B cell (primary cell): Measurements from ENCODE around the gene TBXAS1. TPM values are rescaled to one million over a fixed set of nuclear protein-coding genes. Genes with fewer than 3 reads are reported as not detected.

ENCODE experiments used
- ATAC-seq: fragments of 200-7000 bp; cut with Tn5 transposase; one replicate; pipeline ENCODE4 v1.10.0; 2021; ENCODE audit warnings: low read depth, mild to moderate bottlenecking, moderate number of reproducible peaks, moderate library complexity
- CTCF ChIA-PET: fragments of 350-600 bp; sonication (Branson Sonifier 250); formaldehyde crosslinking; loops from one replicate; lab custom pipeline; 2021; ENCODE audit warnings: antibody characterized with exemption, inconsistent platforms; lab: Charles Lee
- POLR2A ChIA-PET: fragments of 350-600 bp; sonication (Branson Sonifier 250); formaldehyde crosslinking; loops from one replicate; lab custom pipeline; 2021; ENCODE audit warnings: antibody characterized with exemption; lab: Charles Lee
- DNase-seq: peaks from one replicate; pipeline ENCODE4 v3.0.0; 2013
- H2AFZ ChIP-seq: 2 replicates; pipeline ENCODE4 v1.6.1; 2012; ENCODE audit warnings: mild to moderate bottlenecking, low read depth, low read length; ENCODE audit not compliant: insufficient read depth, poor library complexity, severe bottlenecking
- H3K27ac ChIP-seq, 2 donors: 1 replicate in 1 of 2; 2 replicates in 1 of 2; pipeline ENCODE4 v1.5.1; 2012 to 2013; ENCODE audit warnings: low read length in 2 of 2, mild to moderate bottlenecking in 2 of 2, moderate library complexity in 1 of 2
- H3K27me3 ChIP-seq, 4 experiments: fragments of 200-600 bp in 1 of 4; sonication (generic) in 1 of 4; replicated peaks in 1 of 4; 1 replicate in 2 of 4; 2 replicates in 2 of 4; pipeline versions ENCODE4 v1.6.1 to v1.7.0; 2013 to 2016; ENCODE audit warnings: low read length in 3 of 4, mild to moderate bottlenecking in 2 of 4, mixed read lengths in 1 of 4, moderate library complexity in 1 of 4; ENCODE audit not compliant: insufficient read depth in 4 of 4, control insufficient read depth in 3 of 4; ENCODE audit errors: control extremely low read depth in 1 of 4
- H3K36me3 ChIP-seq, 2 experiments: replicated peaks in 1 of 2; 1 replicate in 1 of 2; 2 replicates in 1 of 2; pipeline versions ENCODE4 v1.6.1 to v1.7.1; 2013; ENCODE audit warnings: low read length in 1 of 2; ENCODE audit not compliant: insufficient read depth in 2 of 2, control insufficient read depth in 1 of 2; ENCODE audit errors: control extremely low read depth in 1 of 2, extremely low read depth in 1 of 2
- H3K4me1 ChIP-seq, 2 donors: fragments of 200-600 bp in 1 of 2; sonication (generic) in 1 of 2; 1 replicate in 1 of 2; 2 replicates in 1 of 2; pipeline versions ENCODE4 v1.5.1 to v1.6.1; 2013 to 2017; ENCODE audit warnings: low read length in 2 of 2; ENCODE audit not compliant: control insufficient read depth in 2 of 2, insufficient read depth in 2 of 2
- H3K4me2 ChIP-seq: replicated peaks from 2 replicates; pipeline ENCODE3; 2012; ENCODE audit warnings: mild to moderate bottlenecking, low read depth, low read length; ENCODE audit not compliant: poor library complexity, severe bottlenecking
- H3K4me3 ChIP-seq, 5 experiments: fragments of 200-600 bp in 1 of 5; sonication (generic) in 1 of 5; 1 replicate in 3 of 5; 2 replicates in 2 of 5; pipeline versions ENCODE4 v1.5.1 to v1.7.0; 2011 to 2016; ENCODE audit warnings: low read length in 4 of 5, mild to moderate bottlenecking in 4 of 5, low read depth in 2 of 5, control low read depth in 1 of 5, moderate library complexity in 1 of 5; ENCODE audit not compliant: insufficient read depth in 1 of 5; ENCODE audit errors: control extremely low read depth in 1 of 5, extremely low read depth in 1 of 5
- H3K79me2 ChIP-seq: fragments of 200-600 bp; sonication (generic); one replicate; pipeline ENCODE4 v1.6.0; 2016; ENCODE audit warnings: low read length; ENCODE audit not compliant: control insufficient read depth, insufficient read depth
- H3K9ac ChIP-seq: fragments of 200-600 bp; sonication (generic); 2 replicates; pipeline ENCODE4 v1.6.1; 2017; ENCODE audit warnings: mild to moderate bottlenecking, low read length, moderate library complexity
- H3K9me3 ChIP-seq, 3 donors: one replicate each; pipeline versions ENCODE4 v1.6.1 to v1.7.1; 2013; ENCODE audit warnings: low read length in 2 of 3; ENCODE audit not compliant: control insufficient read depth in 2 of 3, insufficient read depth in 1 of 3; ENCODE audit errors: control extremely low read depth in 1 of 3
- H4K20me1 ChIP-seq: 2 replicates; pipeline ENCODE4 v1.6.0; 2012; ENCODE audit warnings: mild to moderate bottlenecking, low read length; ENCODE audit not compliant: insufficient read depth, control insufficient read depth, poor library complexity, severe bottlenecking
- H3K27ac Mint-ChIP-seq: one replicate; pipeline ENCODE4 v1.8.0; 2021; ENCODE audit warnings: mixed read lengths
- H3K27me3 Mint-ChIP-seq: one replicate; pipeline ENCODE4 v1.8.0; 2021; ENCODE audit warnings: mixed read lengths
- H3K4me1 Mint-ChIP-seq: one replicate; pipeline ENCODE4 v1.8.0; 2021; ENCODE audit warnings: mixed read lengths
- H3K4me3 Mint-ChIP-seq: one replicate; pipeline ENCODE4 v1.8.0; 2021; ENCODE audit warnings: mixed read lengths
- H3K9me3 Mint-ChIP-seq: one replicate; pipeline ENCODE4 v1.8.0; 2022; ENCODE audit warnings: mixed read lengths; ENCODE audit not compliant: insufficient read depth
- EZH2 ChIP-seq: IDR thresholded peaks from 2 replicates; pipeline ENCODE4 v1.6.1; 2012; ENCODE audit warnings: borderline replicate concordance, low read depth, mild to moderate bottlenecking, moderate library complexity, low read length; ENCODE audit not compliant: insufficient read depth, poor library complexity, severe bottlenecking
- WGBS: methylation state at CpG from one replicate; pipeline ENCODE4 v1.1.5; 2013; ENCODE audit warnings: missing lambda C conversion rate; ENCODE audit not compliant: insufficient coverage; 5-methylcytosine and 5-hydroxymethylcytosine counted together
- intact Hi-C: fragments of 100-400 bp; cut with micrococcal nuclease; formaldehyde crosslinking; loops from one replicate; pipeline ENCODE4 v1.10.0; 2022
- polyA plus RNA-seq: library from polyadenylated mRNA; depleted of rRNA; stranded (reverse); fragments of >200 nt; gene quantifications from 2 replicates; pipeline ENCODE4 v1.2.3, GENCODE V29; 2012
- total RNA-seq, 2 donors: library from RNA; stranded (reverse); fragments of 120-200 nt in 1 of 2; gene quantifications; 1 replicate in 1 of 2; 2 replicates in 1 of 2; pipeline versions ENCODE4 v1.2.3 to v1.2.4, GENCODE V29; 2013 to 2022
- TF ChIP-seq, protein P1 (sequence below): fragments of 200-600 bp; IDR thresholded peaks from one replicate; pipeline ENCODE4 v1.8.0; 2022; ENCODE audit warnings: antibody characterized with exemption, mild to moderate bottlenecking

TBXAS1 gene
- total and polyA plus RNA-seq, 2 donors (not counting 1 experiment from before 2014, with no cell fraction given): 8.1 to 21.0 TPM

DNA sequence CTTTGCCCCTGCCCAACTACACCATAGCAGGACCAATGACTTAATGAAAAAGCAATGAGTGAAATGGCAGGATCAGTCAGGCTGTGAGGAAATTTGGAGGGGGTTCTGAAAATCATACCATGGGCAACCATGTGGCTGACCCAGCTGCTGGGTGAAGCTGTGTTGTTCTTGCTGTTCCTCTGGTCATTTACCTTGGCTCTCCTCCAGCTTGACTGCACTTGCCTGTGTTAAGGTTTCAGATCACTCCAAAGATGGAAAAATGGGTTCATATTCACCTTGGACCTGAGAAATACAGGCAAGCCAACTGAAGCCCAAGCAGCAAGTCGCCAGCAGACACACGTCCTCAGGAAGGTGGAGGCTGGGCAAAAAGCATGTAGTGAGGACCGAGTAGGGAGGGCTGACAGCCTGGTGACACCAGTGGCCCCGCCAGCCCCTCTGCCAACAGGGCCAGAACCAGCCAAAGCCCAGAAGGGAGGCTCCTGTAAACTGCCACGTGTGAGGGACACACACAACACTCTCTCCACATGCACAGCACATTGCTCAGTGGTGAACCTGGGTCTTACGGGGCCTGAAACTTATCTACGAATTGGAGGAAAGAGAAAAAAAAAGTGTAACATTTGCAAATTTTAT, 193.6 kb downstream of the TBXAS1 start:
- no peak for DNase-seq
- TF ChIP-seq, protein P1, sequence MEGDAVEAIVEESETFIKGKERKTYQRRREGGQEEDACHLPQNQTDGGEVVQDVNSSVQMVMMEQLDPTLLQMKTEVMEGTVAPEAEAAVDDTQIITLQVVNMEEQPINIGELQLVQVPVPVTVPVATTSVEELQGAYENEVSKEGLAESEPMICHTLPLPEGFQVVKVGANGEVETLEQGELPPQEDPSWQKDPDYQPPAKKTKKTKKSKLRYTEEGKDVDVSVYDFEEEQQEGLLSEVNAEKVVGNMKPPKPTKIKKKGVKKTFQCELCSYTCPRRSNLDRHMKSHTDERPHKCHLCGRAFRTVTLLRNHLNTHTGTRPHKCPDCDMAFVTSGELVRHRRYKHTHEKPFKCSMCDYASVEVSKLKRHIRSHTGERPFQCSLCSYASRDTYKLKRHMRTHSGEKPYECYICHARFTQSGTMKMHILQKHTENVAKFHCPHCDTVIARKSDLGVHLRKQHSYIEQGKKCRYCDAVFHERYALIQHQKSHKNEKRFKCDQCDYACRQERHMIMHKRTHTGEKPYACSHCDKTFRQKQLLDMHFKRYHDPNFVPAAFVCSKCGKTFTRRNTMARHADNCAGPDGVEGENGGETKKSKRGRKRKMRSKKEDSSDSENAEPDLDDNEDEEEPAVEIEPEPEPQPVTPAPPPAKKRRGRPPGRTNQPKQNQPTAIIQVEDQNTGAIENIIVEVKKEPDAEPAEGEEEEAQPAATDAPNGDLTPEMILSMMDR: no peak
- no peak for TF ChIP-seq EZH2
- ATAC-seq: no peak
- Mint-ChIP-seq H3K27me3 (no peaks in the 10 kb centered on the region), H3K27ac (no peak overlapping the region), H3K4me1 (no peaks in the 10 kb centered on the region), H3K4me3 (no peak overlapping the region), H3K9me3 (no peaks in the 10 kb centered on the region)
- H3K4me1 ChIP-seq: no peaks in the 10 kb centered on the region
- H3K36me3 ChIP-seq: peaks cover 0 to 51% of the 10 kb centered on the region in 2 experiments
- H3K4me2 ChIP-seq: no peak overlapping the region
- H4K20me1 ChIP-seq: peaks cover 9% of the 10 kb centered on the region
- no peak overlapping the region for H3K4me3 ChIP-seq
- 100% methylated on average over 4 of the region's 7 CpGs for WGBS
- POLR2A ChIA-PET: no interaction called here
- intact Hi-C loops: no loop called here
- CTCF ChIA-PET: no interaction called here
- no peaks in the 10 kb centered on the region for H3K9me3 ChIP-seq
- H3K79me2 ChIP-seq: no peaks in the 10 kb centered on the region
- no peak overlapping the region for H3K9ac ChIP-seq
- no peaks in the 10 kb centered on the region for H3K27me3 ChIP-seq
- no peak overlapping the region for H2AFZ ChIP-seq
- no peak overlapping the region for H3K27ac ChIP-seq

DNA sequence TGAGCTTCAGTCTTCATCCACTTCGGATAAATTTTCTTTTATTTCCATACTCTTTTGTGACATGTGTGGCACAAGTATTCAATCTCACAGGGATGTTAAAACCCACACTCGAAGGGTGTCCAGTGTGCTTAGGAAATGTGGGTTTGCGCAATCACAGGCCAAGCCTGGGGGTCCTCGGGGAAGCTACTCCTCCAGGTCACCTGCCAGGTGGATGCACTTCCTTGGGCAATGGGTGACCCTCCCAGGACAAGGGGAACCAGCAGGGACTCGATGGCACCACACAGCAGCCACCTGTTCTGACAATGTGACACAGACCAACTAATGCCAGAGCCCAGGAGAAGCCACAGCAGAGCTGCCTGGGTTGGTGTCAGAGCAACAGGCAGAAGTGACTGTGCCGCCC, 194.7 kb downstream of the TBXAS1 start:
- ATAC-seq (no peak), DNase-seq (no peak)
- 83% methylated on average over 6 of the region's 6 CpGs for WGBS
- POLR2A ChIA-PET: no interaction called here
- no peaks in the 10 kb centered on the region for H3K27me3 Mint-ChIP-seq
- Histone ChIP-seq H3K27me3 (no peaks in the 10 kb centered on the region), H3K9ac (no peak overlapping the region), H3K79me2 (no peaks in the 10 kb centered on the region), H2AFZ (no peak overlapping the region), H3K9me3 (no peaks in the 10 kb centered on the region), H3K27ac (no peak overlapping the region), H3K4me3 (no peak overlapping the region), H3K4me1 (no peaks in the 10 kb centered on the region), H4K20me1 (peaks cover 9% of the 10 kb centered on the region), H3K36me3 (peaks cover 0 to 62% of the 10 kb centered on the region in 2 experiments), H3K4me2 (no peak overlapping the region)
- H3K4me3 Mint-ChIP-seq: no peak overlapping the region
- intact Hi-C loops: no loop called here
- no peak overlapping the region for H3K27ac Mint-ChIP-seq
- TF ChIP-seq, protein P1: no peak
- TF ChIP-seq EZH2: no peak
- no peaks in the 10 kb centered on the region for H3K9me3 Mint-ChIP-seq
- H3K4me1 Mint-ChIP-seq: no peaks in the 10 kb centered on the region
- CTCF ChIA-PET: no interaction called here
